ENCODE measurements around the gene ACOX1.

DNA sequence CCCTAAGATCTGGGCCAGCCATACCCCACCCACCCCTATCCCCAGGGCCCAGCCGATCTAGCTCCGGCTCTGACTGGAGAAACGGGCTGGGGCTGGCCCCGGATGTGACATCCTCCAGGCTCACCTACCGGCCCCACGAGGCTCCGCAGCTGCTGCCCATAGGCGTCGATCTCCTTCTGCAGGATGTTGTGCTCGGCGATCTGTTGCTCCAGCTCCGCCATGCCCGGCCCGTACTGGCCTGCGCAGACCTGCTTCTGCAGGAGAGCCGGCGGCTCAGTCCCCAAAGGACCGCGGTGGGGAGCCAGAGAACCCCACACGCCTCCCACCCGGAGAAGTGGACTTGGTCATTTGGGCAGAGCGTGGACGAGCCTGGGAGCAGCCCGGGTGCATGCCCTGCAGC, 43.3 kb upstream of the ACOX1 start:
- TF ChIP-seq EZH2 (IDR thresholded peaks at IDR 0.05; ENCODE audit: insufficient read depth, poor library complexity, severe bottlenecking) (no peak), EZH2phosphoT487 (IDR thresholded peaks at IDR 0.05; ENCODE audit: insufficient read depth, low read depth) (no peak)

Measured in GM23248 (cell line).